Stimulated activated CD8-positive, alpha-beta memory T cell treated with anti-CD3 and anti-CD28 coated beads, Interleukin-7, amount 100 ng/mL, for 4 hours (primary cell): ENCODE measurements around the gene PCDHGB1.
"Not testable (repeated sequence)": the region's sequence is repeated elsewhere in the genome, so short reads cannot be mapped to it uniquely, and the experiment has no call there.

Experiments
- DNase-seq, 2 donors: peaks; one replicate each; pipeline ENCODE4 v3.0.0-alpha.2; 2020; ENCODE audit warnings: low read depth in 2 of 2

The PCDHGB1 gene

GRCh38 chr5:141346017-141346416 lies 3.9 kb upstream of the PCDHGB1 start:
- not testable (repeated sequence) for DNase-seq

GRCh38 chr5:141351591-141351990 lies 1.7 kb downstream of the PCDHGB1 start:
- DNase-seq: no peak

- DNase-seq: no peak
These were observed 5.1 kb downstream of the PCDHGB1 start, which contains the start of gene PCDHGA4 for GRCh38 chr5:141354900-141355469. Gene PCDHGA4, plus strand, starts transcription at chr5:141355021. Its CDS starts 87 bp downstream, at chr5:141355108.

GRCh38 chr5:141355641-141356040 lies 5.7 kb downstream of the PCDHGB1 start:
- no peak for DNase-seq

GRCh38 chr5:141356133-141356532 lies 6.2 kb downstream of the PCDHGB1 start:
- DNase-seq: no peak

GRCh38 chr5:141356950-141357349 lies 7.1 kb downstream of the PCDHGB1 start:
- DNase-seq: no peak

- no peak for DNase-seq
These were observed 10.0 kb downstream of the PCDHGB1 start, which contains the start of gene PCDHGB2 for GRCh38 chr5:141359790-141360426. Gene PCDHGB2, plus strand, starts transcription at chr5:141359994. Its CDS starts 142 bp downstream, at chr5:141360136.

- no peak for DNase-seq
These were observed 10.8 kb downstream of the PCDHGB1 start for GRCh38 chr5:141360685-141361084.

- no peak for DNase-seq
These were observed 12.8 kb downstream of the PCDHGB1 start for GRCh38 chr5:141362719-141363118.

- no peak for DNase-seq
These were observed 14.2 kb downstream of the PCDHGB1 start, which contains the start of gene PCDHGA5 for GRCh38 chr5:141363952-141364660. Gene PCDHGA5, plus strand, starts transcription at chr5:141364162. Its CDS starts 169 bp downstream, at chr5:141364331.

- DNase-seq: no peak
These were observed 16.4 kb downstream of the PCDHGB1 start for GRCh38 chr5:141366016-141366896.

- DNase-seq: no peak
These were observed 20.3 kb downstream of the PCDHGB1 start, which contains the start of gene PCDHGB3 for GRCh38 chr5:141369994-141370848. Gene PCDHGB3, plus strand, starts transcription at chr5:141370242. Its CDS starts 153 bp downstream, at chr5:141370395.

GRCh38 chr5:141371572-141372475 lies 21.9 kb downstream of the PCDHGB1 start:
- no peak for DNase-seq

GRCh38 chr5:141373673-141374317 lies 23.9 kb downstream of the PCDHGB1 start, which contains the start of gene PCDHGA6:
Gene PCDHGA6, plus strand, starts transcription at chr5:141373891. Its CDS starts 193 bp downstream, at chr5:141374084.
- no peak for DNase-seq

GRCh38 chr5:141374627-141375026 lies 24.7 kb downstream of the PCDHGB1 start:
- no peak for DNase-seq

- not testable (repeated sequence) for DNase-seq
These were observed 25.7 kb downstream of the PCDHGB1 start for GRCh38 chr5:141375444-141376155.

- no peak for DNase-seq
These were observed 32.8 kb downstream of the PCDHGB1 start, which contains the start of gene PCDHGA7 for GRCh38 chr5:141382469-141383294. Gene PCDHGA7, plus strand, starts transcription at chr5:141382742. Its CDS starts 158 bp downstream, at chr5:141382900.
